Measurements from ENCODE around the gene ATG16L1.

ATG16L1 gene

DNA sequence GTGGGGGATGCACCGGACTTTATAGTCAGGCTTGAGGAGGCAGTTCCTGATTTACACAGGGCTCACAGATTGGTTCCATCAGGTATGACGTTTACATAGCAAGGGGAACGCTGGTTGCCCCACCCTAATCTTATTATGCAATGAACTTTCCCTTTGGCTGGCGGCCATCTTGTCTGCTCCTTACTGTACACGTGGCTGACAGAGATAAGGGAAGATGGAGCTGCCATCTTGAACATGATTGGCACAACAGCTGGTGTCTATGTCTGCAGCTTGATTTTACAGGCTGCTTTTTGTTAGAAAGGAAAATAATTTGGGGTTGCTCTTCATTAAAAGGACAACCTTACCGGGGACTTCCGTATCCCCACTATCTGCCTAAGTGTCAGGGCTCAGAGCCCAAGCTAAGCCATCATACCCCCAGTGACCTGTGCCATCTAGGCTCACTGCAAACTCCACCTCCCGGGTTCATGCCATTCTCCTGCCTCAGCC is 33.5 kb upstream of the ATG16L1 start:
- in situ Hi-C loops (cut with HindIII; ENCODE audit: low sequenced_read_pairs), result no loop called here
- TF ChIP-seq, protein P1, sequence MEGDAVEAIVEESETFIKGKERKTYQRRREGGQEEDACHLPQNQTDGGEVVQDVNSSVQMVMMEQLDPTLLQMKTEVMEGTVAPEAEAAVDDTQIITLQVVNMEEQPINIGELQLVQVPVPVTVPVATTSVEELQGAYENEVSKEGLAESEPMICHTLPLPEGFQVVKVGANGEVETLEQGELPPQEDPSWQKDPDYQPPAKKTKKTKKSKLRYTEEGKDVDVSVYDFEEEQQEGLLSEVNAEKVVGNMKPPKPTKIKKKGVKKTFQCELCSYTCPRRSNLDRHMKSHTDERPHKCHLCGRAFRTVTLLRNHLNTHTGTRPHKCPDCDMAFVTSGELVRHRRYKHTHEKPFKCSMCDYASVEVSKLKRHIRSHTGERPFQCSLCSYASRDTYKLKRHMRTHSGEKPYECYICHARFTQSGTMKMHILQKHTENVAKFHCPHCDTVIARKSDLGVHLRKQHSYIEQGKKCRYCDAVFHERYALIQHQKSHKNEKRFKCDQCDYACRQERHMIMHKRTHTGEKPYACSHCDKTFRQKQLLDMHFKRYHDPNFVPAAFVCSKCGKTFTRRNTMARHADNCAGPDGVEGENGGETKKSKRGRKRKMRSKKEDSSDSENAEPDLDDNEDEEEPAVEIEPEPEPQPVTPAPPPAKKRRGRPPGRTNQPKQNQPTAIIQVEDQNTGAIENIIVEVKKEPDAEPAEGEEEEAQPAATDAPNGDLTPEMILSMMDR (IDR thresholded peaks at IDR 0.05; ENCODE audit: low read depth, low read length, missing control alignments), result no peak
- DNase-seq (ENCODE audit: low read depth), result no peak
- no peak overlapping the region for H3K4me3 ChIP-seq (ENCODE audit: low read depth, low read length)

DNA sequence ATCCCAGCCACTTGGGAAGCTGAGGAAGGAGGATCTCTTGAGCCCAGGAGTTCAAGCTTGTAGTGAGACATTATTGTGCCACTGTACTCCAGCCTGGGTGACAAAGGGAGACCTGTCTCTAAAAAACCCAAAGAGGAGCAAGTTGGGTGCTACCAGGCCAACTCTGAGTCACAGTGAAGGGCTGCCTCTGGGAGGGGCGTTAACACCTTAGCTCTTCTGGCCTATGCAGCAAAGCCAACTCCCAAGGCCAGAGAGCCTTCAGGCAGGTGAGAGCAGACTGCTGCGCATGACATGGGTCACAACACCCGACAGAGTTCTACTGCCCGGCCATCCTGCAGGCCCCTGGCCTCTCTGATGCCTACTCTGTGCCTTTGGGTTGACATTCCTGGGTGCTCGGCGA is 32.6 kb upstream of the ATG16L1 start:
- no peak overlapping the region for H3K4me3 ChIP-seq (ENCODE audit: low read depth, low read length)
- no peak for DNase-seq (ENCODE audit: low read depth)
- TF ChIP-seq, protein P1 (IDR thresholded peaks at IDR 0.05; ENCODE audit: low read depth, low read length, missing control alignments), result no peak
- in situ Hi-C loops (cut with HindIII; ENCODE audit: low sequenced_read_pairs), result no loop called here

DNA sequence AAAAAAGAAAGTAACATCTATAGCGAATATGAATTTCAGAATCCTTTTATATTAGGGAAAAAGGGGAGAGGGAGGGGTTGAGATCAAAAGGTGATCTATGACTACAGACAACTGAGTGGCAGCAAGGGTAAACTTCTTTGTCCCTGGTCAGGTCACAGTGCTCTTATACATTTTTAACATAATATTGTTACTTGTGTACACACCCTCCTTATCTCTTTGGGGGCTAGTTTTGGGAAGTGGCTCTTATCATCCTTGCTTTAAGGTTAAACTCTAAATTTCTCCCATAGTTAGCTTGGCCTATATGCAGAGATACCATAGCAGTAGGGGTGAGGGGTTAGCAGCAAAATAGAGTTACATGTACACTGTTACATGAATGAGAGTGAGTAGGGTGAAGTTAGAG is 31.6 kb upstream of the ATG16L1 start:
- H3K4me3 ChIP-seq (ENCODE audit: low read depth, low read length), result no peak overlapping the region
- in situ Hi-C loops (cut with HindIII; ENCODE audit: low sequenced_read_pairs), result no loop called here
- TF ChIP-seq, protein P1 (IDR thresholded peaks at IDR 0.05; ENCODE audit: low read depth, low read length, missing control alignments), result no peak
- no peak for DNase-seq (ENCODE audit: low read depth)

DNA sequence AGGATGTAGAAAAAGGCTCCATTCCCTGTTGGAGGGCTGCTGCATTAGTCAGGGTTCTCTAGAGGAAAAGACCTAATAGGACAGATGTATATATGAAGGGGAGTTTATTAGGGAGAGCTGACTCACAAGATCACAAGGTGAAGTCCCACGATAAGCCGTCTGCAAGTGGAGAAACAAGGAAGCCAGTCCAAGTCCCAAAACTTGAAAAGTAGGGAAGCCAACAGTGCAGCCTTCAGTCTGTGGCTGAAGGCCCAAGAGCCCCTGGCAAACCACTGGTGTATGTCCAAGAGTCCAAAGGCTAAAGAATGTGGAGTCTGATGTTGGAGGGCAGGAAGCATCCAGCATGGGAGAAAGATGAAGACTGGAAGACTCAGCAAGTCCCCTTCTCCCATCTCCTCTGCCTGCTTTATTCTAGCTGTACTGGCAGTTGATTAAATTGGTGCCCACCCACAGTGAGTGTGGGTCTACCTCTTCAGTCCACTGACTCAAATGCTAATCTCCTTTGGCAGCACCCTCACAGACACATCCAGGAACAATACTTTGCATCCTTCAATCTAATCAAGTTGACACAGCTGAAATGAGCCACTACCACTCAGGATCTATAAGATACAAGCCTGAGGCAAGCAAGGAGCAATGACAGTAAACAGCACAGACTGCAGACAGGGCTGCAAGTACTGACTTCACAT is 30.0 kb upstream of the ATG16L1 start:
- H3K4me3 ChIP-seq (ENCODE audit: low read depth, low read length), result no peak overlapping the region
- no peak for DNase-seq (ENCODE audit: low read depth)
- in situ Hi-C loops (cut with HindIII; ENCODE audit: low sequenced_read_pairs), result no loop called here
- TF ChIP-seq, protein P1 (IDR thresholded peaks at IDR 0.05; ENCODE audit: low read depth, low read length, missing control alignments), result no peak

DNA sequence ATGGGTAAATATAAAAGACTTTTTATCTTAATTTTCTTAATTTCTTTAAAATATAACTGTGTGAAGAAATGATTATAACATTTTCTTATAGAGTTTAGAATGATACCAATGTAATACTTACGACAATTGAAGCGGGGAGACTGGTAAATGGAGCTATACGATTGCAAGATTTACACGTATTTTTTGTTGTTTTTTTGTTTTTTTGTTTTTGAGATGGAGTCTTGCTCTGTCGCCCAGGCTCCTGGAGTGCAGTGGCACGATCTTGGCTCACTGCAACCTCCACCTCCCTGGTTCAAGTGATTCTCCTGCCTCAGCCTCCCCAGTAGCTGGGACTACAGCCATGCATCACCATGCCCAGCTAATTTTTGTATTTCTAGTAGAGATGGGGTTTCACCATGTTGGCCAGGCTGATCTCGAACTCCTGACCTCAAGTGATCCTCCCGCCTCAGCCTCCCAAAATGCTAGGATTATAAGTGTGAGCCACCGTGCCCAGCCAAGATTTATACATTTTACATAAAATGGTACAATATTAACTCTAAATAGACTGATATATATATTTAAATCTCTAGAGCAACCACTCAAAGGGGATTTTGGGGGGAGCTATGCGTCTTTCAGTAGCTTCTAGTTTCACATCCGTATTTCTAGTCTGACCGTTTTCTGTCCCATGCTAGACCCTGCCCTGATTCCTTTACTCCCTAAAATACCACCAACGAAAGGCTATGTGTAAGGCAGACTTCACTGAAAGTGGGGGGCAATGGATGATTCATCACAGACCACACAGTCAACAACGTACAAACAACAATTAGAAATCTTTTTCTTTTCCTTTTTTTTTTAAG is 28.2 kb upstream of the ATG16L1 start:
- DNase-seq (ENCODE audit: low read depth), result no peak
- in situ Hi-C loops (cut with HindIII; ENCODE audit: low sequenced_read_pairs), result no loop called here
- H3K4me3 ChIP-seq (ENCODE audit: low read depth, low read length), result no peak overlapping the region
- TF ChIP-seq, protein P1 (IDR thresholded peaks at IDR 0.05; ENCODE audit: low read depth, low read length, missing control alignments), result no peak

DNA sequence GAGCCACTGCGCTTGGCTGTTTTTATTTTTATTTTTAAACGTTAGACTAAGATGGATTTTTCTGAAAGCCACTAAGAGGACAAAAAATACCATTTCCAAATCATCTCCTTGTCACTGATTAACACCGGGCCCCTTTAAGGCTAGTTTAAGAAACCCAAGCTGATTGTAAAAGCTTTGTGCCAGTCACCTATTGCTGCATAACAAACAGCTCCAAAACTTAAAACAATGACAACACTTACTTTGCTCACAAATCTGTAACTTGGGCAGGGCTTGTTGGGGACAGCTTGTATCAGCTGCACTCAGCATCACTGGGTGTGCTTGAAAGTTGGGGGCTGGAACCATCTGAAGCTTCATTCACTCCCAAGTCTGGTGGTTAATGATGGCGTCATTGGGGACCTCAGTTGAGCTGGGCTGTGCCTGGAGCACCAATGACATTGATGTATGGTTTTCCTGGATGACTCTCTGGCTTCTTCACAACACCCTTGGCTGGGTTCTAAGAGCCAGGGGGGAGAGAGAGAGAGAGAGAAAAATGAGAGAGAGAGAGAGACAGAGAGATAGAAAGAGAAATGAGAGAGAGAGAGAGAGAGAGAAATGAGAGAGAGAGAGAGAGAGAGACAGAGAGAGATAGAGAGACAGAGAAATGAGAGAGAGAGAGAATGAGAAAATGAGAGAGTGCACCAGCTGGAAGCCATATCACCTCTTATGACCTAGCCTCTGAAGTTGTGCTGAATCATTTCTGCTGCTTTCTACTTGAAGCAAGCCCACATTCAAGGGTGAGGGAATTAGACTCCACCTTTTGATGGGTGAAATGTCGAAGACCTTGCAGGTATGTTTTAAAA is 26.0 kb upstream of the ATG16L1 start:
- no peak for DNase-seq (ENCODE audit: low read depth)
- no peak overlapping the region for H3K4me3 ChIP-seq (ENCODE audit: low read depth, low read length)
- in situ Hi-C loops (cut with HindIII; ENCODE audit: low sequenced_read_pairs), result loop anchor here (25.0 kb wide), 1 partner anchor 363 kb away; the partner anchor contains the start of gene SNORC
- TF ChIP-seq, protein P1 (IDR thresholded peaks at IDR 0.05; ENCODE audit: low read depth, low read length, missing control alignments), result no peak

Data from astrocyte of the cerebellum (primary cell).